HS-27A (cell line): ENCODE data around the gene FECH.
"Not testable (repeated sequence)": the region's sequence is repeated elsewhere in the genome, so short reads cannot be mapped to it uniquely, and the experiment has no call there.

Experiments
- DNase-seq: peaks from one replicate; pipeline ENCODE4 v3.0.0-alpha.2; 2012; ENCODE audit warnings: low read depth, missing footprints

Gene FECH

DNA sequence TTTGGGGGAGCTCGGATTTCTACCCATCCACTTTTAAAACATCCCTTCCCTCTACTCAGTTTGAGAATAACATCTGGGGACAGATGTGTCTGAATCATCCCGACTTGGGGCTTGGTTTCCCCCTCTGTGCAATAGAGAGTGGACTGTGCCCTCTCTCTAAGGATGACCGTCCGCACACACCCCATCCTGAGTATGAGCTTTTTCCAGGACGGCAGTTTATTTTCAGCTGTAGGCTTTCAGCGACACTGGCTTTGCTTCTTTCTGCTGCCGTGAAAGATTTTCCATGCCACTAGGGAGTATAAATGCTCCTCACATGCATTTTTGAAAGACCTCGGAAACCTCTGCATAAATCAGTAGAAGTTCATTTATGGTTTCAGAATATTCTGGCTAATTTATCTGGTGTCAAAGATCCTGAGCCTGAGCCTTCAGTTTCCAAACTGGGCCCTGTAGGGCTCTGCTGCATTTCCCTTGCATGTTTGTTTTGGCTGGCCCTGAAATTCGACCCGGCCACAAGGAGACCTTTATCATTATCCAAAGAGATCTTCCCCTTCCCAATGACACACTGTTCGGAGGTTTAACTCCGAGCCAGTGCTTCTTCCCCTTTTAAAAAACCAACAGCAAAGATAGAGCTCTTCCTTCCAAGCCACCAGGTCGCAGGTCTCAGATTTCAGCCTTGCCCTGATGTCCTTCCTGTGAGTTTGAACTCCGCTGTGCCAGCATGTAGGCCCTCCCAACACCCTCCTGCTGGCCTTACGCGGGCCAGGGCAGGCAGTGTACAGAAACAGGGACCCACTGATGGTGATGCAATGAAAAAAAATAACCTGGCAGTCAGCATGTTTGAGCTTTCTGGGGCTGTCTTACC, 53.3 kb downstream of the FECH start:
- no peak for DNase-seq

DNA sequence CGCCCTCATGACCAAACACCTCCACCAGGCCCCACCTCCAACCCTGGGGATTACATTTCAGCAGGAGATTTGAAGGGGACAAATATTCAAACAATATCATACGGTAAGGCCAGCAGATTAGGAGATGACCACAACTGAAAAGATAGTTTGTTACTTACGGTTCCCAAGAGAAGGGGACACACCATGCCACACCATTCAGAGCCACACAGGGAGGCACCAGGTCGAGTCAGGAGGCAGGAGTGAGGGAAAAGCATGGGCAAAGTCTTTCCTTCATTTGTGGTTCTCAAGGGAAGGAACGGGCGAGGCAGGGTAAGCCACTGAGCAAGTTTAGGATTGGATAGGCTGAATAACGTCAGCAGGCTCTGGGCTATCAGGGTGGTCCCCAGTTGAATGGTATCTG, 57.4 kb downstream of the FECH start:
- no peak for DNase-seq

DNA sequence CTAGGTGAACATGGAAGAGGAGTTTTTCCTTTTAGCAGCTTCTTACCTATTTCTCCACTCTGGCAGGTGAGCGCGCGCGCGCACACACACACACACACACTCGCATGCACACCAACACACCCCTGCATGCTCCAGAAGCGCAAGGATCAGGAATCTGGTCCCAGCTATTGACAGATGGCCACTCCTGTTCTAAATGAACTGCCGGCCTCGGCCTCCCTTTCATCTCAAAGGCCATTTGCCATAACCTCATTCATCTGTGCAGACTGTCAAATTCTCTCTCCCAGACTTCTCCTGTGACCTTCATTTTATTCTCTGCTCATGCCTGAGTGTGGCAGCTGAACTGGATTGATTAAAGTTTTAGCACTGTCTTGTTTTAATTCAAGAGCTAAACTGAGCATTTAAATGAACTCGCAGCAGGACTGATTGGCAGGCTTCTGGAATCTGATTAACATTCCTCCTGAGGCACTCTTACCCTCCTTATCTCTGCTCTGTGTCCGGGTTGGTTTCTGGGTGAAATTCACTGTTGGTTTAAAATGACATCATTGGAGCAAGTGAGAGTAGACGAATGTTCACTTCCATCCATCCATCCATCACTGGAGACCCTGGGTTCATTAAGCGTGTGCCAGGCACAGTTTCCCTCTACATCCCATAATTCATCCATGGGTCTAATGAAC, 58.8 kb downstream of the FECH start:
- DNase-seq: no peak

DNA sequence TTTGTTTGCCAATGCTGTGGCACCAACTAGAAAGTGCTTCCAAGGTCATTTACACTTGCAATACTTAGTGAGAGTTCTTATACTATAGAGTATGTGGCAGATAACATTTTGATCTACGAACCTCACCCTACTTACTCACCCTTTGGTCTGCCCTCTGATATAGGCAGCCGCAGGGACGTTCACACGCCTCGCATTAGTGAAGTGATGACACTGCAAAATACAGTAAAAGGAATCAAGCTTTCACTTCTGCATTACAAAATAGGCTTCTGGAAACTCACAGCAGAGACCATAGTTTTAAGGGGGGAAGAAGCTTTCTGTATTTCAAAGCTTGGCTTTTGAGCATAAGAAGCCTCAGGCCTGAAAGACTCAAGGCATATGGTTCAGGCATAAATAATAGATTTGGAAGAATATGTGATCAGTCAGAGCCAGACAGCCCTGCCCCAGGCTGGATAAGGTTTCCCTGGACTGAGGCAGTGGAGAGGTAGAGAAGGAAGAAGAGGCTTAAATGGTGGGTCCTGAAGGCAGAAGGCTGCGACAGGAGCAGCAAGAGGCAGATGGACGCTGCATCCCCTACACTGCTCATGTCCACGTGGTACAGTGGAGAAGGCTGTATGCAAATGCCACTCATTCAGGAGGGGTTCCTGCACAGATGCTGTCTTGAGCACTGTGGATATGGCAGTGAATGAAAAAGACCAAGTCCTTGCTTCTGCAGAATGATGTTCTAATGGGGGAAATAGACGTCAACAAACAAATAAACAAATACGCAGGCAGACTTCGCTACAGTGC, 63.1 kb downstream of the FECH start:
- no peak for DNase-seq

DNA sequence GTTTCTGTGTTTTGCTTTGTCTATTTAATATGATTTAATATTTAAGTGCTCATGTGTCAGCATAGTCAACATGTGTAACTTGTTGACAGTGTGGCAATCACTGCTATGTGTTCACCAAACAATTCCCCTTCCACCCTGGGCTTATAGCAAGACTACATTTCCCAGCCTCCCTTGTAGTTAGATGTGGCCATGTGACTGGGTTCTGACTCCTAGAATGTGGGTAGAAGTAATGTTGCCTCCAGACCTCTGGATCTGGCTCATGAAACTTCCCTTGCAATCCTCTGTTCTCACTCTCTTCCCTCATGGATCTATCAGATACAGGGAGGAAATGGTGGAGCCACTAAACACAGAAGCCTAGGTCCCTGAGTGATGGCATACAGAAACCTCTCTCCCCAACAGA, 64.2 kb downstream of the FECH start:
- not testable (repeated sequence) for DNase-seq

DNA sequence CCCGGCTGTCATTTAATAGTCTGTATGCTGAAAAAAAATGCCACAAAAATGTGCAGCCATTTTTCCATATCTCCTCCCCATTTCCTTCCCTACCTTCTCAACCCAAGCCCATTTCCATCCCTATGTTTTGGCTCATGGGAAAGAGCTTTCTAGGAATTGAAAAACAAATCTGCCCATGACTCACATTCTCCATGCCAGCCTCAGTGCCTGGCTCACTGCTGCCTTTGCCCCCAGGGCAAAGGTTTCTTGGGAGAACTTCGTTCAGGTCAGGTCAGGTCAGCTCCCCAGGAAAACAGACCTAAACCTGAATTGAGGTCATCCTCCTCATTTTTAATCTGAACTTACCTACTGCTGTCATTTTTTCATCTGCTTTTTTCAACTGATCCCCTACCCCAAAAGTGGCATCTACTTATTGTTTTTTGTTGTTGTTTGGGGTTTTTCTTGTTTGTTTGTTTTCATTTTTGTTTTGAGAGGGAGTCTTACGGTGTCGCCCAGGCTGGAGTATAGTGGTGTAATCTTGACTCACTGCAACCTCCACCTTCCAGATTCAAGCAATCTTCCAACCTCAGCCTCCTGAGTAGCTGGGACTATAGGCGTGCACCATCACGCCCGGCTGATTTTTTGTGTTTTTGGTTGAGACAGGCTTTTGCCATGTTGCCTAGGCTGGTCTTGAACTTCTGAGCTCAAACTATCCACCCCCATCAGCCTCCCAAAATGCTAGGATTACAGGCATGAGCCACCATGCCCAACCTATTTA, 66.7 kb downstream of the FECH start:
- DNase-seq: no peak

DNA sequence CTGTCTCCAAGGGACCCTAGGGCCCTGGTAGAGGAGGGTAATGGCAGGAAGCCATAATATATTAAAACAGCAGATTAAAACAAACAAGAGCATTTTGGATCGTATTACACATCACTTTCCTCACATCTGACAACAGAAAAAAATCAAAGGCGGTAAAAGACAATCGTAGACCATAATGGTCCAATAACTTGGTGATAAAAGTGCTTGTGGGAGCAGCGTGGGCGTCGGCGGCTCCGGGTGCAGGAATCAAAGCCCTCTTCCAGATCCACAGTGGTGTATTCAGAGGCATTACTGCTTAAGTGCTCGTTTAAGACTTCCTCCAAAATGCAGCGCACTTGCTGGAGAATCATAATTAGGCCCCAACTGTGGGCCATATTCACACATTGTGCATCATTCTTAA, 68.0 kb downstream of the FECH start:
- no peak for DNase-seq

DNA sequence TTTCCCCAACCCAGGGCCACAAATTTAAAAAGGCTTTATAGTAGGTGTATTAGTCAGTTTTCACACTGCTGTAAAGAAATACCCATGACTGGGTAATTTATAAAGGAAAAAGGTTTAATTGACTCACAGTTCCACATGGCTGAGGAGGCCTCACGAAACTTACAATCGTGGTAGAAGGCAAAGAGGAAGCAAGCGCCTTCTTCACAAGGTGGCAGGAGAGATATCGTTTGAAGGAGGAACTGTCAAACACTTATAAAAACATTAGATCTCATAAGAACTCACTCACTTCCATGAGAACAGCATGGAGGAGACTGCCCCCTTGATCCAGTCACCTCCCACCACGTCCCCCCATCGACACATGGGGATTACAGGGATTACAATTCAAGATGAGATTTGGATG, 70.4 kb downstream of the FECH start:
- DNase-seq: no peak

DNA sequence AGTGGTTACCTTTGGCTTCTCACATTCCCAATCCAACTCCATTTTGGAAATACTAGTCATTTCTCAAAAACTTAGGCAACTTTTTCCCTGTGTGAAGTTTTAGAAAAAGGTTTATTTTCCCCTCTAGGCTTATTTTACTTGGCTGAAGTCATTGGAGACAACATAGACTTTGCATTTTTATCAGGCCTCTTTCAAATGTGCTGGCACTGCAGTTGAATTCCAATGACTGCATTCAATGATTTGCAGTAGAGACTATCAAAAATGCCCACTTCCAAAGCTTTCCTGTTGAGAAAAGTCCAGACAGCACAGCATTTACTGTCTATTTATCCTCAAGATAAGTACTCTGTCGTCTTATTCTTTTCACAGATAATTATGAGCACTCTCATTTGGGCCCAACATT, 81.3 kb downstream of the FECH start:
- no peak for DNase-seq

DNA sequence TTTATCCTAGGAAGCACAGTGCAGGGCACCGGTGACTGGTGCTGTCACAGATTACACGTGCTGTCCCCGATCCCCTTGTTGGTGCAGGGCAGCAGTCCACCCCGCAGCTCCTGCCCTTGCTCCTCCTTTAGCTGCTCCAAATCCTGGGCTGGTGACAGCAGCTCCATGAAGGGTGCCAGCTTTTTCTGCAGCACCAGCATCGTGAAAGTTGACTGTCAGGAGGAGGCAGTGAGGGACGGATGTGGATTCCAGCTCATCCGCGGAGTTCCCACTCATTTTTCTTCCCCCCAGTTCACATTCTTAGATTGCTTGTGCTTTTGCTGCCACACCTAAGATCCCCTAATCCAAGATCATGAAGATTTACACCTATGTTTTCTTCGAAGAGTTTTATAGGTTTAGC, 83.9 kb downstream of the FECH start:
- no peak for DNase-seq

DNA sequence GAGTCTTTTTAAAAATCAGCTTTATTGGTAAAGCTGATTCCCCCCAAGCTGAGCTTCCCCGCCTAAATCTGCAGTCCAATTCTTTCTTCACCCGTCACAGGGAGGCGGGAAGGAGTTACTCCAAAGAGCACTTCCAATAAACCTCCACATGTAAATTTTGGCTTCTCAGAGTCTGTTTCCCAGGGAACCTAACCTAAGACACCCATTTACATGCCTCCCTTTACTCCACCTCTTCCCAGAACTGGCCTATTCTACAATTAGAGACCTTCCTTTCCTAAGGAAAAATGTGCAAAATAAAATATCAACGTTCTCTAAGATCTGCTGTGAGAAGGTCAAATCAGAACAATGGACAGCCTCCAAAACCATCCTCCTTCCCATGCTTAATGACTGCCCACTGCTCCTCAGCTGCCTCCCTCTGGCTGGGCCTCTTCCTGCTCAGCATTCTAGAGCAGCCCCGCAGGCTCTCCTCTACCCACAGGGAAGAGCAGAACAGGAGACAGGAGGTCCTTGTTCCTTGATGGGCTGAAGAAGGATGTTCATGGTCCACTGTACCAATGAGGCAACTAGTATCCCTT, 87.7 kb downstream of the FECH start:
- DNase-seq: no peak
